T1000 (cell line): Measurements from ENCODE around the gene GTF2IRD1.
"Not testable (repeated sequence)": the region's sequence is repeated elsewhere in the genome, so short reads cannot be mapped to it uniquely, and the experiment has no call there.

Source experiments
- DNase-seq: peaks from one replicate; lab custom pipeline; 2025; ENCODE audit warnings: mixed read lengths; lab: John Stamatoyannopoulos, UW

The GTF2IRD1 gene

GRCh38 chr7:74491490-74491889 is 37.8 kb downstream of the GTF2IRD1 start:
- not testable (repeated sequence) for DNase-seq

- DNase-seq = no peak
Observed at GRCh38 chr7:74493295-74493694, 39.6 kb downstream of the GTF2IRD1 start.

- DNase-seq = no peak
Observed at GRCh38 chr7:74494076-74494548, 40.4 kb downstream of the GTF2IRD1 start.

GRCh38 chr7:74495112-74496086 is 41.7 kb downstream of the GTF2IRD1 start:
- DNase-seq = no peak

- no peak for DNase-seq
Observed at GRCh38 chr7:74496272-74496671, 42.6 kb downstream of the GTF2IRD1 start.

GRCh38 chr7:74496773-74497172 is 43.1 kb downstream of the GTF2IRD1 start:
- not testable (repeated sequence) for DNase-seq

- no peak for DNase-seq
Observed at GRCh38 chr7:74498354-74498753, 44.6 kb downstream of the GTF2IRD1 start.

- no peak for DNase-seq
Observed at GRCh38 chr7:74498996-74499834, 45.5 kb downstream of the GTF2IRD1 start.

GRCh38 chr7:74499835-74500388 is 46.2 kb downstream of the GTF2IRD1 start:
- no peak for DNase-seq

GRCh38 chr7:74501298-74501697 is 47.6 kb downstream of the GTF2IRD1 start:
- no peak for DNase-seq

- no peak for DNase-seq
Observed at GRCh38 chr7:74502216-74502891, 48.6 kb downstream of the GTF2IRD1 start.

- DNase-seq = no peak
Observed at GRCh38 chr7:74503061-74503460, 49.4 kb downstream of the GTF2IRD1 start.

- DNase-seq = no peak
Observed at GRCh38 chr7:74503943-74504342, 50.2 kb downstream of the GTF2IRD1 start.

GRCh38 chr7:74505471-74506324 is 52.0 kb downstream of the GTF2IRD1 start:
- DNase-seq = no peak

GRCh38 chr7:74506325-74506724 is 52.6 kb downstream of the GTF2IRD1 start:
- no peak for DNase-seq

- no peak for DNase-seq
Observed at GRCh38 chr7:74507538-74508319, 54.0 kb downstream of the GTF2IRD1 start.

- DNase-seq = not testable (repeated sequence)
Observed at GRCh38 chr7:74509453-74509852, 55.7 kb downstream of the GTF2IRD1 start.

- no peak for DNase-seq
Observed at GRCh38 chr7:74511345-74511744, 57.6 kb downstream of the GTF2IRD1 start.

GRCh38 chr7:74512762-74513161 is 59.1 kb downstream of the GTF2IRD1 start:
- no peak for DNase-seq

GRCh38 chr7:74514131-74514591 is 60.5 kb downstream of the GTF2IRD1 start:
- no peak for DNase-seq
